ENCODE data around the gene PDC.

PDC gene

GRCh38 chr1:186424539-186424938, 36.4 kb downstream of the PDC start:
- Histone ChIP-seq H3K4me3 (ENCODE audit: insufficient read depth in 1 of 2, low read depth in 1 of 2, low read length in 2 of 2) (no peak overlapping the region), H3K27ac (ENCODE audit: low read length, poor library complexity, severe bottlenecking) (no peak overlapping the region), H3K4ac (ENCODE audit: low read depth in 1 of 2, low read length in 2 of 2) (no peak overlapping the region), H3K9ac (ENCODE audit: low read length) (no peak overlapping the region), H3K9me3 (ENCODE audit: control insufficient read depth, low read length) (peaks cover 6% of the 10 kb centered on the region), H3K36me3 (ENCODE audit: control insufficient read depth in 1 of 2, insufficient read depth in 2 of 2, low read depth in 1 of 2, low read length in 2 of 2) (peaks cover 0 to 9% of the 10 kb centered on the region in 2 experiments), H3K14ac (ENCODE audit: low read length in 2 of 2) (no peak overlapping the region), H3K23ac (ENCODE audit: low read length in 2 of 2) (no peak overlapping the region), H4K91ac (ENCODE audit: low read length) (no peak overlapping the region), H3K27me3 (ENCODE audit: control insufficient read depth in 1 of 2, insufficient read depth in 1 of 2, low read length in 2 of 2) (no peaks in the 10 kb centered on the region), H3K4me1 (ENCODE audit: control insufficient read depth, insufficient read depth, low read depth, low read length) (no peaks in the 10 kb centered on the region), H2AK5ac (ENCODE audit: low read length, severe bottlenecking) (no peak overlapping the region), H2BK15ac (ENCODE audit: low read depth, poor library complexity, severe bottlenecking) (no peak overlapping the region), H2BK12ac (ENCODE audit: low read length in 2 of 2) (no peak overlapping the region), H2BK5ac (ENCODE audit: low read depth, low read length, poor library complexity, severe bottlenecking) (no peak overlapping the region), H3K79me1 (replicated peaks; ENCODE audit: low read length, poor library complexity, severe bottlenecking) (no peaks in the 10 kb centered on the region), H2BK120ac (ENCODE audit: low read depth, low read length) (no peak overlapping the region), H2AFZ (ENCODE audit: low read depth, low read length) (no peak overlapping the region), H4K8ac (ENCODE audit: low read length) (no peak overlapping the region), H3K4me2 (ENCODE audit: low read length, poor library complexity, severe bottlenecking) (no peak overlapping the region), H3K18ac (ENCODE audit: low read depth in 1 of 2, low read length in 2 of 2) (no peak overlapping the region)
- DNase-seq: peak; percentile 29
- 80% methylated on average over 2 of the region's 2 CpGs for WGBS

DNA sequence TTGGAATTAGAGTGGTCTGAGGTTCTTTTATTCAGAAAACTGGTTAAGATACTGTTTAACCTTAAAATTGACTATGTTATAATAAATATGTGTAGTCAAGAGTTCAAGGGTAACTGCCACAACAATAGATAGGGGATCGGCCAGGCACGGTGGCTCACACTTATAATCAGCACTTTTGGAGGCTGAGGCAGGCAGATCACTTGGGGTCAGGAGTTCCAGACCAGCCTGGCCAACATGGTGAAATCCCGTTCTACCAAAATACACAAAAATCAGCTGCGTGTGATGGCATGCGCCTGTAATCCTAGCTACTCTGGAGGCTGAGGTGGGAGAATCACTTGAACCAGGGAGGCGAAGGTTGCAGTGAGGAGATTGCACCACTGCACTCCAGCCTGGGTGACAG, 39.5 kb downstream of the PDC start:
- H2BK5ac ChIP-seq (ENCODE audit: low read depth, low read length, poor library complexity, severe bottlenecking): no peak overlapping the region
- peaks cover 2 to 31% of the 10 kb centered on the region in 2 experiments for H3K36me3 ChIP-seq (ENCODE audit: control insufficient read depth in 1 of 2, insufficient read depth in 2 of 2, low read depth in 1 of 2, low read length in 2 of 2)
- no peaks in the 10 kb centered on the region for H3K79me1 ChIP-seq (replicated peaks; ENCODE audit: low read length, poor library complexity, severe bottlenecking)
- no peak overlapping the region for H4K91ac ChIP-seq (ENCODE audit: low read length)
- H4K8ac ChIP-seq (ENCODE audit: low read length): no peak overlapping the region
- no peak overlapping the region for H3K4me3 ChIP-seq (ENCODE audit: insufficient read depth in 1 of 2, low read depth in 1 of 2, low read length in 2 of 2)
- H2BK12ac ChIP-seq (ENCODE audit: low read length in 2 of 2): no peak overlapping the region
- no peak overlapping the region for H3K4ac ChIP-seq (ENCODE audit: low read depth in 1 of 2, low read length in 2 of 2)
- no peak overlapping the region for H2AK5ac ChIP-seq (ENCODE audit: low read length, severe bottlenecking)
- no peak overlapping the region for H3K23ac ChIP-seq (ENCODE audit: low read length in 2 of 2)
- no peak overlapping the region for H3K4me2 ChIP-seq (ENCODE audit: low read length, poor library complexity, severe bottlenecking)
- WGBS: 95% methylated on average over 3 of the region's 6 CpGs
- H2BK15ac ChIP-seq (ENCODE audit: low read depth, poor library complexity, severe bottlenecking): no peak overlapping the region
- peaks cover 2% of the 10 kb centered on the region for H3K4me1 ChIP-seq (ENCODE audit: control insufficient read depth, insufficient read depth, low read depth, low read length)
- no peak overlapping the region for H2AFZ ChIP-seq (ENCODE audit: low read depth, low read length)
- no peaks in the 10 kb centered on the region for H3K27me3 ChIP-seq (ENCODE audit: control insufficient read depth in 1 of 2, insufficient read depth in 1 of 2, low read length in 2 of 2)
- H3K18ac ChIP-seq (ENCODE audit: low read depth in 1 of 2, low read length in 2 of 2): peak overlapping the region in 1 of 2 experiments; percentile 18
- peak overlapping the region; percentile 4 for H3K9ac ChIP-seq (ENCODE audit: low read length)
- no peaks in the 10 kb centered on the region for H3K9me3 ChIP-seq (ENCODE audit: control insufficient read depth, low read length)
- no peak for DNase-seq
- H3K27ac ChIP-seq (ENCODE audit: low read length, poor library complexity, severe bottlenecking): no peak overlapping the region
- H3K14ac ChIP-seq (ENCODE audit: low read length in 2 of 2): no peak overlapping the region
- no peak overlapping the region for H2BK120ac ChIP-seq (ENCODE audit: low read depth, low read length)

- Histone ChIP-seq H3K23ac (ENCODE audit: low read length in 2 of 2) (no peak overlapping the region), H2BK15ac (ENCODE audit: low read depth, poor library complexity, severe bottlenecking) (no peak overlapping the region), H3K4me2 (ENCODE audit: low read length, poor library complexity, severe bottlenecking) (no peak overlapping the region), H2BK120ac (ENCODE audit: low read depth, low read length) (no peak overlapping the region), H4K91ac (ENCODE audit: low read length) (no peak overlapping the region), H2AK5ac (ENCODE audit: low read length, severe bottlenecking) (no peak overlapping the region), H3K14ac (ENCODE audit: low read length in 2 of 2) (no peak overlapping the region), H3K9me3 (ENCODE audit: control insufficient read depth, low read length) (no peaks in the 10 kb centered on the region), H3K4ac (ENCODE audit: low read depth in 1 of 2, low read length in 2 of 2) (no peak overlapping the region), H2BK12ac (ENCODE audit: low read length in 2 of 2) (no peak overlapping the region), H4K8ac (ENCODE audit: low read length) (no peak overlapping the region), H3K9ac (ENCODE audit: low read length) (peak overlapping the region; percentile 70), H3K4me1 (ENCODE audit: control insufficient read depth, insufficient read depth, low read depth, low read length) (peaks cover 2% of the 10 kb centered on the region), H3K18ac (ENCODE audit: low read depth in 1 of 2, low read length in 2 of 2) (no peak overlapping the region), H3K79me1 (replicated peaks; ENCODE audit: low read length, poor library complexity, severe bottlenecking) (no peaks in the 10 kb centered on the region), H2BK5ac (ENCODE audit: low read depth, low read length, poor library complexity, severe bottlenecking) (no peak overlapping the region), H3K27ac (ENCODE audit: low read length, poor library complexity, severe bottlenecking) (no peak overlapping the region), H3K27me3 (ENCODE audit: control insufficient read depth in 1 of 2, insufficient read depth in 1 of 2, low read length in 2 of 2) (no peaks in the 10 kb centered on the region), H3K4me3 (ENCODE audit: insufficient read depth in 1 of 2, low read depth in 1 of 2, low read length in 2 of 2) (peak overlapping the region in 1 of 2 experiments; percentile 33), H3K36me3 (ENCODE audit: control insufficient read depth in 1 of 2, insufficient read depth in 2 of 2, low read depth in 1 of 2, low read length in 2 of 2) (peaks cover 2 to 27% of the 10 kb centered on the region in 2 experiments), H2AFZ (ENCODE audit: low read depth, low read length) (no peak overlapping the region)
- DNase-seq: peak; percentile 47
- WGBS: no CpG with 5 or more reads among the region's 1 CpG
Measured at GRCh38 chr1:186420923-186421322, 40.0 kb downstream of the PDC start.

DNA sequence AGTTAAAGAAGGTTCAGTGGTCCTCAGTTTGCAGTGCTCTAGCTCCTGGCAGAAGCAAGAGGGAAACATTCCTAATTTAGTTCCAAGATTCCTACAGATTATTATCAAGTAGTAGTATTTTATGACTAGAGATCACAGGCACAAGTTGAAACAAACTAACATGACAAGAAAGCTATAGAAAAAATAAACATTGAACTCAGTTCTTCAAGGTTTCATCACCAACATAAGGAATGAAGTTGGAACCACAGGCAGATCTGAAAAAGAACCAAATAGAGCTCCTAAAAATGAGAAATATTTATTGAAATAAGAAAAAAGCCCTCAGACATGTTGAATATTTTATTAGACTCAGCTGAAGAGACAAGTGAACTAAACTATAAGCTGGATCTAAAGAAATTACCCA, 40.6 kb downstream of the PDC start:
- no peak overlapping the region for H3K14ac ChIP-seq (ENCODE audit: low read length in 2 of 2)
- no peak overlapping the region for H2BK5ac ChIP-seq (ENCODE audit: low read depth, low read length, poor library complexity, severe bottlenecking)
- H3K36me3 ChIP-seq (ENCODE audit: control insufficient read depth in 1 of 2, insufficient read depth in 2 of 2, low read depth in 1 of 2, low read length in 2 of 2): peaks cover 2 to 31% of the 10 kb centered on the region in 2 experiments
- no peak overlapping the region for H3K27ac ChIP-seq (ENCODE audit: low read length, poor library complexity, severe bottlenecking)
- H3K79me1 ChIP-seq (replicated peaks; ENCODE audit: low read length, poor library complexity, severe bottlenecking): no peaks in the 10 kb centered on the region
- no peak overlapping the region for H3K23ac ChIP-seq (ENCODE audit: low read length in 2 of 2)
- no peak overlapping the region for H2AFZ ChIP-seq (ENCODE audit: low read depth, low read length)
- no peak overlapping the region for H2BK15ac ChIP-seq (ENCODE audit: low read depth, poor library complexity, severe bottlenecking)
- no peak overlapping the region for H4K8ac ChIP-seq (ENCODE audit: low read length)
- H3K4me1 ChIP-seq (ENCODE audit: control insufficient read depth, insufficient read depth, low read depth, low read length): peaks cover 2% of the 10 kb centered on the region
- no peak overlapping the region for H2AK5ac ChIP-seq (ENCODE audit: low read length, severe bottlenecking)
- peak overlapping the region in 1 of 2 experiments; percentile 33 for H3K4me3 ChIP-seq (ENCODE audit: insufficient read depth in 1 of 2, low read depth in 1 of 2, low read length in 2 of 2)
- no peak overlapping the region for H3K18ac ChIP-seq (ENCODE audit: low read depth in 1 of 2, low read length in 2 of 2)
- H4K91ac ChIP-seq (ENCODE audit: low read length): peak overlapping the region; percentile 50
- no peaks in the 10 kb centered on the region for H3K9me3 ChIP-seq (ENCODE audit: control insufficient read depth, low read length)
- H2BK12ac ChIP-seq (ENCODE audit: low read length in 2 of 2): no peak overlapping the region
- peak; percentile 21 for DNase-seq
- no peak overlapping the region for H2BK120ac ChIP-seq (ENCODE audit: low read depth, low read length)
- H3K4me2 ChIP-seq (ENCODE audit: low read length, poor library complexity, severe bottlenecking): no peak overlapping the region
- H3K9ac ChIP-seq (ENCODE audit: low read length): peak overlapping the region; percentile 70
- no peak overlapping the region for H3K4ac ChIP-seq (ENCODE audit: low read depth in 1 of 2, low read length in 2 of 2)
- no peaks in the 10 kb centered on the region for H3K27me3 ChIP-seq (ENCODE audit: control insufficient read depth in 1 of 2, insufficient read depth in 1 of 2, low read length in 2 of 2)

All from mesenchymal stem cell (in vitro differentiated cells and primary cell).